GM21360 (cell line): ENCODE data around the gene C1orf56.
A peak's percentile ranks its signal among the peaks of the same experiment; 100 is the strongest.

Source experiments
- ATAC-seq: cut with Tn5 transposase; IDR thresholded peaks from one replicate; pipeline ENCODE4 v1.9.1; 2021; ENCODE audit warnings: mild to moderate bottlenecking, moderate library complexity; ENCODE audit not compliant: unreplicated experiment

C1orf56 gene

DNA sequence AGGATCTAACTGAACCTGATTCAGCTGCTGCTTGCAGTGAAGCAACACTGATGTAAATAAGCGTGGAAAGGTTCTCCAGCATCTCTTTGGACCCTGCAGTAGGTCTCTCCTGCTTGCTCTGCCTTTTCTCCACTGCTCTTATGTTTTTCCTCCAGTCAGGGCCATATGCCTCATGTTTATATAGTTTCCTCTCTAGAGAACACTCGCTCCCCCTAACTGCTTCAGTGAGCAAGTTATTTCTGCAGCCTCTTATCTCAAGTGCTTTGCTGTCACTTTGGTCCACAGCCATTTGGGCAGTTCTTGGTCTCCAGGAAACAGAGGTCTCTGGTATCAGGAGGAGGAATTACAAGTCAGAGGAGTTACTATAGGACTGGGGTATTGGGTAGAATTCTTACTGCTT, 34.0 kb upstream of the C1orf56 start:
- ATAC-seq, result no peak

DNA sequence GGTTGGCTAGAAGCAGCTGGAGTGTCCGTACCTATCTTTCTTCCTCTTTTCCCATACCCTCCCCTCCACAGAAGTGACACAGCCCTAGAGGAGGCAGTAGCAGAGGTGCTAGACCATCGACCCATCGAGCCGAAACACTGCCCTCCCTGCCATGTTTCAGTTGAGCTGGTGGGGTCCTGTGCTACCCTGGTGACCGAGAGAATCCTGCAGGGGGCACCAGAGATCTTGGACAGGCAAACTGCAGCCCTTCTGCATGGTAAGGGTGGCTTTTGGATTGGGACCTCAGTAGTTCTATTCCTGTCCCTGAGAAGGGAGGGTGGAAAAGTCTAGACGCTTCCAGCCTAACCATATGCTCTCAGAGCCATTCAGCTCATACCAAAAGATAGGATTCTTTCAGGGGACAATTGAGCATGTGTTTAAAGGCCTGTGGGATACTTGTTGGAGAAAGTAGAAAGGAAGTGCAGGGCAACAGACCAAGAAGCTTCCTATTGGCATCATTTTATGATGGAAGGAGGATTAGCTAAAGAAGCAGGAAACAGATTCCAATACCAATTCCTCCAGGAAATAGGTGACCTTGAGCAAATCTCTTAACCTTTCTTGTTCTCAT, 22.9 kb upstream of the C1orf56 start:
- no peak for ATAC-seq

DNA sequence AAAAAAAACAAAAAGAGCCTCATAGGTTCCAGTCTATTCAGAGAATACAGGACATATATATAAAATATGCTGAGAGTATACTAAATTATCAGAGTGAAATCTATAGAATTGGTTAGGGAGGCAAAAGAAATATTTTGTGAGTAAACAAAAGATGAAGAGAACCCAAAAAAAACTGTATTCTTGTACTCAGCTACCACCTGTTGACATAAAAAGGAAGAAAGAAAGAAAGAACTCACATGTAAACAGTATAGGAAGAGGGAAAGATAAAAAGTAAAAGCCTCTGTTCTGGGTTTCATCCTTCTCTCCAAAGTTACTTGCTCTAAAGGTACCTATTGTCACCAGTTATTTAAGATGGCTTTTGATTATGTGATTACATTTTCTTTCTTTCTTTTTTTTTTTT, 21.1 kb upstream of the C1orf56 start:
- ATAC-seq, result no peak

DNA sequence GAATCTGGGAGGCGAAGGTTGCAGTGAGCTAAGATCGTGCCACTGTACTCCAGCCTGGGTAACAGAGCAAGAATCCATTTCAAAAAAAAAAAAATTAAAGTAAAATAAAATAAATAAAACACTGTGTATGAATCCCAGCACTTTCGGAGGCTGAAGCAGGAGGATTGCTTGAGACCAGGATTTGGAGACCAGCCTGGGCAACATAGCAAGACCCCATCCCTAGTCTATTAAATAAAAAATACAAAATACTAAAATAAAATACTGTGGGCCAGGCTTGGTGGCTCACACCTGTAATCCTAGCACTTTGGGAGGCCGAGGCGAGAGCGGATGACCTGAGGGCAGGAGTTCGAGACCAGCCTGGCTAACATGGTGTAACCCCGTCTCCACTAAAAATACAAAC, 15.4 kb upstream of the C1orf56 start:
- ATAC-seq, result no peak

DNA sequence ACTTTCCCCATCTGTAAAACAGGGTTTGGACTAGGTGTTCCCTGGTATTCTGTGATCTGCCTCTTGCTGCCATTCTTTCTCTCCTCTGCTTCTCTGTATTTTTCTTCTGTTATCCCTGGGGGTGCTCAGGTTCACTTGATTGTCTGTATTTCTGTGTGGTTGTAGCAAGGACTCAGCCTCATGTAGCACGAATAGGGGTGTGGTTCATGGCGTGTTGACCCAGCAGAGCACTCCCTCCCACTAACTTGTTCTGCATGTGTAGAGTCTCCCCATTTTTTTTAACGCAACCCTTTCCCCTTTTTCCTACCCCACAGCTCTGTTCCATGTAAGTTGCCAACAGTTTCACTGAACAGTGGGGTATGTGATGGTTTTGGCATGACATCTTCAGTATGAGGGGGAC, 12.4 kb upstream of the C1orf56 start:
- ATAC-seq, result no peak

DNA sequence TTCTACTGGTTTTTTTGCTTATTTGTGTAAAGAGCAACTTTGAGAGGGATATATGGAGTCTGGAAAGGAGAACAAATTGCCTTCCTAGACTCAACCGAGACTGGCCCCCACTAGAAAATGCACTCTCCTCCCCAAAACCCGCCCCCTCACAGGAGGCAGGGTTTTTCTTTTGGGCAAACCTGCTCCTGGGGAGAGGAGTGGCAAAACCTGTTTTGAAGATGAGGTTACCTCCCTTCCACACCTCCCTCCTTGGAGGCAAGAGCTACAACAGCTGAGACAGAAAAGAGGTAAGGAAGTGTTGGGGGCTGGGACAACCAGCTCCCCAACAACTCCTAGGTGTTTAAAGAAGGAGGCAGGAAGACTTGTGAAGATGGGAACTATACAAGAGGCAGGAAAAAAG, 11.2 kb upstream of the C1orf56 start, which contains the start of gene BNIPL:
Gene BNIPL, plus strand, starts transcription at position 231 of the 400 bp plus-strand sequence. Its CDS starts 140 bp downstream, at position 371.
- no peak for ATAC-seq

DNA sequence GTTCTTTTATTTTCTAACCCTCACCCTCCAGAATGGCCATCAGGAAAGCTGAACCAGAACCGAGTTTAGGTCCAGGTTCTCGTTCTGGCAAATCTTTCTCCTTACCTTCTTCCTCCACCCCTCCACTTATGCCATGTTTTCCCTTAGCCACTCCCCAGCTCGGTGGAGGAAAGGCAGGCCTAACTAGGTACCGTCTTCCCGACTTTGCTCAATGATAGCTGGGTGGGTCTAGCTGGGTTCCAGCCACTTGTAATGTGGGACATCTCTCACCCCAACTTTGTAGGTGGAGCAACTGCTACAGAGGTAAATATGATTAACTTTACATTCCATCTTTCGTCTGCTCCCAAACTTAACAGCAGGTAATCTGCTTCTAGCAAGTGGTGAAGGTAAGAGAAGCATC, 10.5 kb upstream of the C1orf56 start:
- ATAC-seq, result no peak

DNA sequence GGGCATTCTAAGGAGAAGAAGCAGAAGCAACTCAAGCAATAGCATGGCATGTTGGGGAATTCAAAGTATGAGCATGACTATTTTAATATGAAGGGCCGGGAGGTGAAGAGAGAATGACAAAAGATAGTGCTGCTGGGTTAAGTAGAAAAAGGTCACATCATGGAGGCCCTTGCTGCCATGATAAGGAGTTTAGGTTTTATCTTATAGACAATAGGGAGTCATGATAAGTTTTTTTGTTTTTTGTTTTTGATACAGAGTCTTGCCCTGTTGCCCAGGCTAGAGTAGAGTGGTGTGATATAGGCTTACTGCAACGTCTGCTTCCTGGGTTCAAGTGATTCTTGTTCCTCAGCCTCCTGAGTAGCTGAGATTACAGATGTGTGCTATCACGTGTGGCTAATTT, 8.0 kb upstream of the C1orf56 start:
- ATAC-seq, result no peak

DNA sequence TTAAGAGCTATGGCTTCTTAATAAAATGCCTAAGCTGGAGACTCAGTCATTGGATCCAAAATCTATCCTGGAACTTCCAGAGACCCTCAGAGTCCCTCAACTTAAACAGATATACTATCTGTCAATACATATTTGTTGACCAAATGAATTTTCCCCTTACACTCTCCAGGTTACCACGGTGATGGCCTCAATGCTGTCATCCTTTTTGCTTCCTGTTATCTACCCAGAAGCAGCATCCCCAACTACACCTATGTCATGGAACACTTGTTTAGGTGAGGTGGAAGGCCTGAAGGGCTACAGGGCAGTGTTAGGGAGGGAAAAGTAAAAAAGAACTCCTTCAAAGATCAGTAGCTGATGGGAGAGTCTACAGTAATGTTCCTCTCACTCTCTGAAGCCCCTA, 4.4 kb upstream of the C1orf56 start:
- no peak for ATAC-seq

DNA sequence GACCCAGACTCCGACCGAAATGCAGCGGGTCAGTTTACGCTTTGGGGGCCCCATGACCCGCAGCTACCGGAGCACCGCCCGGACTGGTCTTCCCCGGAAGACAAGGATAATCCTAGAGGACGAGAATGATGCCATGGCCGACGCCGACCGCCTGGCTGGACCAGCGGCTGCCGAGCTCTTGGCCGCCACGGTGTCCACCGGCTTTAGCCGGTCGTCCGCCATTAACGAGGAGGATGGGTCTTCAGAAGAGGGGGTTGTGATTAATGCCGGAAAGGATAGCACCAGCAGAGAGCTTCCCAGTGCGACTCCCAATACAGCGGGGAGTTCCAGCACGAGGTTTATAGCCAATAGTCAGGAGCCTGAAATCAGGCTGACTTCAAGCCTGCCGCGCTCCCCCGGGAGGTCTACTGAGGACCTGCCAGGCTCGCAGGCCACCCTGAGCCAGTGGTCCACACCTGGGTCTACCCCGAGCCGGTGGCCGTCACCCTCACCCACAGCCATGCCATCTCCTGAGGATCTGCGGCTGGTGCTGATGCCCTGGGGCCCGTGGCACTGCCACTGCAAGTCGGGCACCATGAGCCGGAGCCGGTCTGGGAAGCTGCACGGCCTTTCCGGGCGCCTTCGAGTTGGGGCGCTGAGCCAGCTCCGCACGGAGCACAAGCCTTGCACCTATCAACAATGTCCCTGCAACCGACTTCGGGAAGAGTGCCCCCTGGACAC, 534 bp downstream of the C1orf56 start:
- peak; percentile 69 for ATAC-seq

DNA sequence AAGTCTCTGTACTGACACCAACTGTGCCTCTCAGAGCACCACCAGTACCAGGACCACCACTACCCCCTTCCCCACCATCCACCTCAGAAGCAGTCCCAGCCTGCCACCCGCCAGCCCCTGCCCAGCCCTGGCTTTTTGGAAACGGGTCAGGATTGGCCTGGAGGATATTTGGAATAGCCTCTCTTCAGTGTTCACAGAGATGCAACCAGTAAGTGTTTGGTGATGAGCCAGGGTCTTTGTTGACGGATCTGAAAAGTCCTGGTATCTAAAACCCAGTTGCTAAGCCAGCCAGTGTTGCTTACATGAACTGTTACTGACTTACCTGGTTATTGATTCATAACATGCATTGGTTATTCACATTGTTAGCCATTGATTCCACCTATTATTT, 1.1 kb downstream of the C1orf56 start:
- no peak for ATAC-seq

DNA sequence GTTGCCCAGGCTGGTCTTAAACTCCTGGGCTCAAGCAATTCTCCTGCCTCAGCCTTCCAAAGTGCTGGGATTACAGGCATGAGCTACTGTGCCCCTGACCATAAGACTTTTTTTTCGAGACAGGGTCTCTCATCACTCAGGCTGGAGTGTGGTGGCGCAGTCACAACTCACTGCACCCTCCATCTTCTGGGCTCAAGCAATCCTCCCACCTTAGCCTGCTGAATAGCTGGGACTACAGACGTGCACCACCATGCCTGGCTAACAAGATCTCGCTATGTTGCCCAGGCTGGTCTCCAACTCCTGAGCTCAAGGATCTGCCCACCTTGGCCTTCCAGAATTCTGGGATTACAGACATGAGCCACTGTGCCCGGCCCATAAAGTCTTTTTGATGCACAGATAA, 1.9 kb downstream of the C1orf56 start:
- ATAC-seq, result no peak

DNA sequence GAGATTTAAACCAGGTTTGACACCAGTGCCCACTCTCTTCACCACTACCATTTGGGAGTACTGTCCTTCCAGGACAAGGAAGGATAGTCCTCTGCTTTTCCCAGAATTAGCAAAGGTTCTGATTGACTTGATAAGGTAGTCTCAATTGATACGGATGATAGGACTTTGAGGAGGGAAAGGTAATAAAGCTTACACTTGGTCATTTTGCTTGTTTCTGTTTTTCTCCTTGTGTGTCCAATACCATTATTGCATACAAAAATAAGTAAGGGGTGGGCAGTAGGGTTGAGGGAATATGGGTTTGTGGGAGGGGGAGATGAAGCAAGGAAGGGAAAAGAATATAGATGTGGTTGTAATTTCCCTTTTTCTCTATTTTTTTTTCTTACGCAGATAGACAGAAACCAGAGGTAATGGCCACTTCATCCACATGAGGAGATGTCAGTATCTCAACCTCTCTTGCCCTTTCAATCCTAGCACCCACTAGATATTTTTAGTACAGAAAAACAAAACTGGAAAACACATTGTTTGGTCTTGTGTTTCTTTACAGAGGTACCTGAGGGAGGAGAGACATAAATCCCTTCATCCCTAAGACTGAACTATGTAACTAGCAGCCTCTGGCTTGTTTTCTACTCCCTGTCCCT, 2.6 kb downstream of the C1orf56 start:
- ATAC-seq, result no peak

DNA sequence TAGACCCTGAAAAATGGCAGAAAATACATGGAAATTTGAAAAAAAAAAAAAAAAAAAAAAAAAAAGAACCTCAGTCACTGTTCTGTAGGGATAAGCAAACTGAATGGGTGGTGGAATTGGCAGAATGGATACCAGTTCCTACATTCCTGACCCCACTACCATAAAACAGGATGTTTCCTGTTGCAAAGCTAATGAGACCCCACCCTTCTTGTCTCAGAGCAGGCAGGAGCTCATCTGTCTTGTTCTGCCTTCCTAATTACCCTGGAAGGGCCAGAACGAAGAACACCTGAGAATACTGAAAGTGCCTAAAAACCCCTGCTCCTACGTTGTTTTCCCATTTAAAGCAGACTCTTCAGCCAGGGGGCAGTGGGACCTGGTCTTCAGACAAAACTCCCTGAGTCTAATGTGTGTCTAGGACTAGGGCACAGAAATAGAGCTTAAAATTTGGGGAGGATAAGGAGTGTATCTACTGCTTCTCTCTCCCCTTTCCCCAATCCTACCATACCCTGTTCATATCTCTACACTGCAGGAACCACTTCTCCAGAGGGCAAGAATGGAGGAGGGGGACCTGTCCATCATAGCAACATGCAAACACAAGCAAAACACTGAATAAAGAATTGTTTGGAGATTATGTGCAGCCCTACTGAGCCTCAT, 3.9 kb downstream of the C1orf56 start:
- ATAC-seq, result no peak

DNA sequence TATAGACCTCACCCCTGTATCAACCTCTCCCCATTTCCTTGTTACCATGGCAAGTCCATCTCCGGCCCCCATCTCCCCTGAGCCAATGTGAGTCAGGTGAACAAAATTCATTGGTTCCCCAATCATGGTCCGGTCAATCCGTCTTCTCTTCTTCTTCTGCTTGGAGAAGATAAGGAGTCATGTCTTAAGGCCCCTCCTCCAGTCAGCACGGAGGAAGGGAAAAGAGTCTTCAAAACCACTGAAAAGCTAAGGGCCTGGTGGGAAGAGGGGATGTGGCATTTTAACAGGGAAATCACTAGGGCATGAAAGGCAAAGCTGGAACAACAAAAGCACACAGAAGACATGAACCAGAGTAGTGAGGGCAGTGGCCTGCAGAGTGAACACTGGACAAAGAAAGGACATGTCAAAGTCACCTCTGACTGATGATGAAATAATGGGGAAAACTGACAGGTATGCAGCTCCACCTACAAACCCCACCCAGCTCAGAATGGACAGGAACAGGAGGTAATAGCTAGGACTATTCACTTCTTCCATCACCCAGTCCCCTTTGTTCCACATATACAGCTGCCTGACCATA, 7.5 kb downstream of the C1orf56 start:
- no peak for ATAC-seq

DNA sequence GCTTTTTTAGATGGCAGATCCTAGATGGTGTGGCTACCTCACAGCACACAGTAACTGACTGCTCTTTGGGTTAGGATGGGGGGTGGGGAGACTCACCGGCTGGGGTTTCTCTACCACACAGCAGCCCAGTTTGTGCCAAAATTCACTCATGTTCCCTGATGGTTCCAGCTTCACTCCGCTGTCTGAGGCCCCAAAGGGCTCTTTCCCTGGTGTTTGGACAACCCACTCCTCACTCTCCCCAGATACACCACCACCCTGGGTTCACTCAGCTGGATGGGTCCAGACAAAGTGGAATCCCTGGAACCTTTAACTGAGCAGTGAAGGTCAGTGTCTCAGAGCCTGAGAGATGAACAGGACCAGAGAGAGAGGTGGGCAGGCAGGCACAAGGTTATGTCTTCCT, 8.0 kb downstream of the C1orf56 start:
- ATAC-seq, result no peak

DNA sequence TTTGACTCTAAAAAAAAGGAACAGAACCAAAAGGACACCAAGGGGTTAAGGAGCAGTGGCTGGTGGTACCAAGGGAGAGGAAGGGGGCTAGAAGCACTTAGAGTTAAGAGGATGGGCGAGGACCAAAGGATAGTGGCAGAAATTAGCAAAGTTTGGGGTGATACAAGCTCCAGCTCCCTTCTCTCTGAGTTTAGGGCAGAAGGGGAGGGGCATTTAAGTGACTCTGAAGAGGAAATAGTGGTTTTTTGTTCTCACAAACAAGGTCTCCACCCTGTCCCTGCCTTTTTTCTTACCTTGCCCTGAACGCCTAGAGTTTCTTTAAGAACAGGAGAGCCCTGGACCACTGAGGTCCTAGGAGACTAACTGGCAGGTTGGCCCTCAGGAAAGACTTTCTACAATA, 8.6 kb downstream of the C1orf56 start:
- ATAC-seq, result no peak

DNA sequence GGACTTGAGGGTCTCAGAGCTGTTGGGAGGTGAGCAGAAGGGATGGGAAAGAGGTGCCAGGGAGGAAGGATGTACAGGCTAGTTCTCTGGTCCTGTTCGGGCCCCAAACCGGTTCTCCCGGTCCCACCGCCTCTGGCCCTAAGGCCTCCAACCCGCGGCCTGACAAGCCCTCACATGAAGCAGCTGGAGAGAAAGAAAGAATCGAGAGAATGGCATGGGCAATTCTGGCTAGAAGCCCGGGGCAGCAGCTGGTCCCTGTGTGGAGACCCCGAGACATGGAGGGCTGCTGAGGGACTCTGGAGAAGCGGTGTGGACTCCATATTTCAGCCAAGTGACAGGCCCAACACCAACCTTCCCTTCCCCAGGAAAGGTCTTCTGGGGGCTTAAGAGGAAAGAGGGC, 11.1 kb downstream of the C1orf56 start:
- no peak for ATAC-seq

DNA sequence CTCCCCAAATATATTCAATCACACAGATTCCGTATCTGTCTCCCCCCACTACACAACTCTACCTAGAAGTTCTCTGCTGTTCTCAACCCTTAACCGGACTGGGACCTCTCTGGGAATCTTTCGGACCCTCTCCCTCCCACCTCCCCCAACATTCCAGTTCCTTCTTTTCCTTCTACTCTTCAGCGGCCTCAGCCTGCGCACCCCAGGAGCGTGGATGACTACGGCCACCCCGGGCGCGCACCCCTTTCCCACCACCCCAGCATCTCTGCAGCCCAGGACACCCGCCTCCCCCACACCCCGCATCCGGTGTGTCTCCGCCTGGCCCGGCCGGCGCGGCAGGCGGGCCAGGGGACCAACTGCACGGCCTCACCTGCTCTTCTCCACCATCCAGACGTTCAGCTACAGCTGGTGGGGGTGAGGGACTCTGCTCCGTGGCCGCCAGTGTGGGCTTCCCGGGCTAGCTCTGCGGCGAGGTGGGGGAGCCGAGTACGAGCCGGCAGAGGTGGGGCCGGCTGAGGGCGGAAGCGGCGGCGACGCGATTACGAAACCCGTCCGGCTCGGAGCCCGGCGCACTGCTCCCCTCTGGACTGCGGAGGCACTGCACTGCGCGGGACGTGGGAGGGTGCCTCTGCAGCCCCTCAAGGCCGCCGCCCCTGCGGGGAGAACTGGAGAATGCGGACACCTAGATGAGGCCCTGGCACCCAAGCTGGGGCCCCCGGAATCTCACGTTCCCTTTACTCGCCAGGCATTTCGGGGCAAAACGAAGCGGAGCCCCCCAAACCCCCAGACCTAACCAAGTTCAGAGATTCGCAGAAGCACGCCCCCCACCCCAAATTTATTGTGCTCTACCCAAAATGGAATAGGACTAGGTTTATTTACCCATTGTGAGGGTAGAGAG, 11.8 kb downstream of the C1orf56 start, which contains the start of gene CDC42SE1:
Gene CDC42SE1, minus strand, starts transcription at position 514 of the 898 bp plus-strand sequence. CDS start 3,892 bp downstream, outside the sequence.
- ATAC-seq, result peak; percentile 65

DNA sequence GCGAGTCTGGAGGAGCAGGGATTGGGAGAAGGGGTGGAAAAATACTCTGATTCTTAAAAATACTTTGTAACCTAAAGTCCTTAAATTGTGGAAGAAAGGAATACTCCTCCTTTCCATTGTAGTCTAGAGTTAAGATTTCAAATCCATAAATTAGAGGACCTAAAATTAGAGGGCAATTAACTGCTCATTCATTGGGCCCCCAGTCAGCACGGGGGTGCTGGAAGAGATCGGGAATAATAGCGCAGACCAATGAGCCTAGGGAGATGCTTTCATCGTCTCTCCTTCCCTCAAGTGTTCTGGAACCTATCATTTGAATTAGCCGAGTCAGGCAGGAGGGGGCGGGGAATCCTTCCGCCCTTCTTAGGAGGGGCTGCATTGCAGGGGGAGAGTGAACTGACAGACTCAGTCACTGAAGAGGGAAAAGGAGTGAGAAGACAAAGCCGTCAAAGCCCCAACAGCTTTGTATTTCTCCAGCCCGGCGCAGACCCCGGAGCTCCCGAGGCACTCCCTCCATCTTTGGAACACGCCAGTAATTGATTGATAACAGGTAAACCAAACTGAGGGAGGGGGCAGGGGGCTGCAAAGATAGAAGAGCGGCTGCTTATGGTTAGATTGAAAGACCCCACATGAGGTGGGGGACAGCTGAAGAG, 12.6 kb downstream of the C1orf56 start, which contains the start of gene MLLT11:
Gene MLLT11, plus strand, starts transcription at position 391 of the 650 bp plus-strand sequence. CDS start 6,828 bp downstream, outside the sequence.
- ATAC-seq, result no peak
